Left lung (tissue), 10 donors: ENCODE results near the gene TF. TPM values are rescaled to one million over a fixed set of nuclear protein-coding genes. Genes with fewer than 3 reads are reported as not detected.

Source experiments
- ATAC-seq: fragments of 200-7000 bp; cut with Tn5 transposase; one replicate; pipeline ENCODE4 v1.9.1; 2020; ENCODE audit warnings: moderate library complexity
- DNase-seq, 4 donors: peaks; one replicate each; pipeline ENCODE4 v3.0.0-alpha.2; 2013 to 2020
- H3K27ac ChIP-seq, 2 donors: fragments of 200-600 bp; sonication (generic) in 1 of 2; one replicate each; pipeline versions ENCODE4 v1.5.0 to v1.8.0; 2020 to 2021
- H3K27me3 ChIP-seq, 2 donors: fragments of 200-600 bp; sonication (generic) in 1 of 2; one replicate each; pipeline versions ENCODE4 v1.5.0 to v1.8.0; 2020 to 2021
- H3K36me3 ChIP-seq, 2 donors: fragments of 200-600 bp; sonication (generic) in 1 of 2; one replicate each; pipeline versions ENCODE4 v1.5.0 to v1.8.0; 2020 to 2021
- H3K4me1 ChIP-seq, 2 donors: fragments of 200-600 bp; one replicate each; pipeline ENCODE4 v1.8.0; 2021
- H3K4me3 ChIP-seq, 2 donors: fragments of 200-600 bp; sonication (generic) in 1 of 2; one replicate each; pipeline versions ENCODE4 v1.5.0 to v1.8.0; 2020 to 2021; ENCODE audit warnings: mild to moderate bottlenecking in 1 of 2
- H3K9me3 ChIP-seq, 2 donors: fragments of 200-600 bp; sonication (generic) in 1 of 2; one replicate each; pipeline versions ENCODE4 v1.5.0 to v1.8.0; 2020 to 2021
- intact Hi-C, 2 donors: fragments of 100-400 bp; cut with DNase I; formaldehyde crosslinking; loops; one replicate each; pipeline versions ENCODE4 v1.11.2 to v1.14.2; 2022
- polyA plus RNA-seq, 6 donors: library from polyadenylated mRNA; unstranded; fragments of 120-200 nt; gene quantifications; one replicate each; pipeline ENCODE4 v1.2.1, GENCODE V29; 2013; ENCODE audit not compliant: insufficient read length in 6 of 6
- total RNA-seq, 2 donors: library from RNA; stranded (reverse); fragmentation: NEBNext Ultra II Directional; extraction: Animal tissue kit (Norgen Biotek cat#: 25700); gene quantifications; one replicate each; pipeline ENCODE4 v1.2.1, GENCODE V29; 2021
- TF ChIP-seq, protein P1 (sequence below), 2 donors: fragments of 200-600 bp; sonication (generic) in 1 of 2; IDR thresholded peaks; one replicate each; pipeline versions ENCODE4 v1.5.0 to v1.8.0; 2021; ENCODE audit warnings: antibody characterized with exemption in 2 of 2
- donor health status: DM: no; HTN: yes; CAD: no.
- donor health status: DM: no; HTN: no; CAD: no.

TF gene
- total and polyA plus RNA-seq, 8 donors, result 2.1 to 13.1 (median 5.2) TPM

DNA sequence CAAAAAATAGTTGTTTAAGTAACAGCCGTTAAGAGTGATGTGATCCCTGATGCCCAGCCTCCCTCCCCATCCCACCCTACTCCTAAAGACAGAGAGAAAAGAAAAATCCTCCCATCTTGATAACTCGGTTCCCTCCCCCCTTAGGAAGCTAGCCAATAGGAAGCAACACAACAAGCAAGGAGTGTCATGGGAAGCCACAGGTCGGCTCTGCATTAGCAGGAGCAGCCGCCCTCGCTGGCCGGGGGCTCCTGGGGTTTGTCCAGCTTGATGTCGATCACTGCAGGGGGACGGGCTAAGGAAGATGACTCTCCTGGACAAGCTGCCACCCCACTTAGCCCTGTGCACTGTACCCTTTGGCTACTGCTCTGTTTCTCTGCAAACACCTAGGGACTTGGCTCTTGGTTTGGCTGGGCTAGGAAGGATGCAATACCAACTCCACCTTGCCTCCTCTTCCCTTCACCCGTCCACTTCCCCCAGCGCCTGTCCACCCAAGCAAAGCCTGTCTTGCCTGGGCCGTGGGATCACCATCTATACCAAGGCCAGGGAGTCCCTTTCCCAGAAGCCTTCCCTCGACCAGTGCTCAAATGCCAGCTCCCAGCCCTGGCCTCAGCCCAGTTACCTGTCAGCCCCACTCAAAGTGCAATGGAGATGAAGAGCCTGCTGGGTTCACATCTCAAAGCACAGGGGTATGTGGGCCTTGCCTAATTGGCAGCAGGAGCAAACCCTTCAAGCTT is 82.5 kb downstream of the TF start:
- no peak overlapping the region for H3K4me3 ChIP-seq
- no peaks in the 10 kb centered on the region for H3K27me3 ChIP-seq
- no peaks in the 10 kb centered on the region for H3K4me1 ChIP-seq
- intact Hi-C loops, result no loop called here
- DNase-seq (no peak), ATAC-seq (no peak)
- H3K9me3 ChIP-seq, result no peaks in the 10 kb centered on the region
- no peak overlapping the region for H3K27ac ChIP-seq
- TF ChIP-seq, protein P1, sequence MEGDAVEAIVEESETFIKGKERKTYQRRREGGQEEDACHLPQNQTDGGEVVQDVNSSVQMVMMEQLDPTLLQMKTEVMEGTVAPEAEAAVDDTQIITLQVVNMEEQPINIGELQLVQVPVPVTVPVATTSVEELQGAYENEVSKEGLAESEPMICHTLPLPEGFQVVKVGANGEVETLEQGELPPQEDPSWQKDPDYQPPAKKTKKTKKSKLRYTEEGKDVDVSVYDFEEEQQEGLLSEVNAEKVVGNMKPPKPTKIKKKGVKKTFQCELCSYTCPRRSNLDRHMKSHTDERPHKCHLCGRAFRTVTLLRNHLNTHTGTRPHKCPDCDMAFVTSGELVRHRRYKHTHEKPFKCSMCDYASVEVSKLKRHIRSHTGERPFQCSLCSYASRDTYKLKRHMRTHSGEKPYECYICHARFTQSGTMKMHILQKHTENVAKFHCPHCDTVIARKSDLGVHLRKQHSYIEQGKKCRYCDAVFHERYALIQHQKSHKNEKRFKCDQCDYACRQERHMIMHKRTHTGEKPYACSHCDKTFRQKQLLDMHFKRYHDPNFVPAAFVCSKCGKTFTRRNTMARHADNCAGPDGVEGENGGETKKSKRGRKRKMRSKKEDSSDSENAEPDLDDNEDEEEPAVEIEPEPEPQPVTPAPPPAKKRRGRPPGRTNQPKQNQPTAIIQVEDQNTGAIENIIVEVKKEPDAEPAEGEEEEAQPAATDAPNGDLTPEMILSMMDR (IDR thresholded peaks at IDR 0.05), result no peak
- peaks cover 0 to 21% of the 10 kb centered on the region in 2 donors for H3K36me3 ChIP-seq

DNA sequence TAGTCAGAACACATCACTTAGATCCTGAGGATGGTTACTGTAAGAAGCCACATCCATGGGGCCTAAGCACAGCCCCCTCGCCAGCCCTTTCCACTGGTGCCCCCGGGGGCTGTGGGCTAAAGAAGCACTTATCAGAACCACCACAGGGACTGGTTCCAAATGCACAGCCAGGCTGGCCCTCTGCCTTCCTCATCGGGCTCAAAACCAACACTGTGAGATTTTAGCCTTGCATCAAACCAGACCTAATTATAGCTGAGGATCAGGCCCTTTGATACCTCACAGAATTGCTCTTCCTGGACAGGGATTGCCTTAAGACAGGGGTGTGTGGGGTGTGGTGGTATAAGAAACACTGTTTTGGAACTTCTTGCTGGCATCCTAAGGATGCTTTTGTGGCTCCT is 83.1 kb downstream of the TF start:
- TF ChIP-seq, protein P1 (IDR thresholded peaks at IDR 0.05), result no peak
- Histone ChIP-seq H3K4me3 (no peak overlapping the region), H3K27me3 (no peaks in the 10 kb centered on the region), H3K27ac (no peak overlapping the region), H3K4me1 (no peaks in the 10 kb centered on the region), H3K9me3 (no peaks in the 10 kb centered on the region), H3K36me3 (peaks cover 0 to 15% of the 10 kb centered on the region in 2 donors)
- no peak for DNase-seq
- no peak for ATAC-seq
- intact Hi-C loops, result no loop called here

DNA sequence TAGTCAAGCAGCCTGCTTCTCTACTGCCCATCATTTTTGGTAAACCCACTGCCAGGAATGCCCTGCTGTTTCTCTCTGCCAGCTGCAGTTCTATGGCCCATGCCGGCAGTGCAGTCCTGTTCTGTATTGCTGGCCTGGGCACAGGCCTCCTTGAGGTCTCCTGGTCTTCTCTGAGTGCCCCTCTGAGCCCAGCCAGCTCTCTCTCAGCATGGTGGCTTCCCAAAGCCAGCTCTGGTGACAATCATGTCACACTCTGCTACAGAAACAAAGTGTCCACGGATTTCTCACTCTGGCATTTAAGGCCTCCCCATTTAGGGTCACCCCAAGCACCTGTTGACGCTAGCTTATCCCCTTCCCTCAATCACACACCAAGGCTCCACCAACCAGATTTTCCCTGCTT is 83.9 kb downstream of the TF start:
- ATAC-seq, result no peak
- no peak for DNase-seq
- Histone ChIP-seq H3K27me3 (no peaks in the 10 kb centered on the region), H3K4me3 (no peak overlapping the region), H3K27ac (no peak overlapping the region), H3K4me1 (no peaks in the 10 kb centered on the region), H3K9me3 (no peaks in the 10 kb centered on the region), H3K36me3 (peaks cover 0 to 8% of the 10 kb centered on the region in 2 donors)
- intact Hi-C loops, result no loop called here
- TF ChIP-seq, protein P1 (IDR thresholded peaks at IDR 0.05), result no peak

DNA sequence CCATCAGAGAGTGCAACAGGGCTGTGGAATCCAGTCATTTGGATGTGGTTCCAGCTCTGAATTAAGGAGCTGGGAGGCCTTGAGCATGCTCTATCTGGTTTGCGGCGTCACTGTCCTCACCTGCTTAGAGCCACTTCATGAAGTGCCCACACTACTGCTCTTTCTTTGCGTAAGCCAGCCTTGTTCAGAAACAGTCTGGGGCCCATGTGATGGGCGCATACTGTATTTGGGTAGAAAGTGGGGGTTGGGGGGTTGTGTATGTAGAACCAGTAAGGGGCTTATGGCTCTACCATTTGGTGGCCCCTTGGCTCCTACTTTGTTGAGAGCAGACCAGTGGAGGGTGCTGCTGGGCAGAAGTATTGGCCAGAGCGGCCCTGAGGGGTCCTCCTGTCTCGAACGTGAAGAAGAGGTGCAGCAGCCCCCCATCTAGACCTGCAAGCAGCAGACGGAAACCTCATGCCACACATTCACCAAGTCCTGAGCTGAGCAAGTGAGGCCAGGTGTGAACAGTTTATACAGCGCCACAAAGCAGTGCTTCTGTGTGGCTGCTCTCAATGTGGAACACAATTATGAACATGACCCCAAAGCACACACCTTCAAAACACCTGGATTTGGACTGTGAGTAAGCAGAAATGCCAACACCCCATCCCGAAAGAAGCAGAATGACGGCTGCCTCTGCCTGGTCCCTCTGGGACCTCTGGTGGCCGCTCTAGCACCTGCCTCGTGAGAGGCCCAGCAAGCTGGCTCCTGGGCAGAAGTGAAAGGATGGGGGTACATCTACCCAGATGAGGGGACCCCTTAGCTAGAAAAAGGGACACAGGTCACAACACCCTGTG is 86.0 kb downstream of the TF start:
- Histone ChIP-seq H3K27me3 (no peaks in the 10 kb centered on the region), H3K4me3 (no peak overlapping the region), H3K36me3 (no peaks in the 10 kb centered on the region), H3K27ac (no peak overlapping the region), H3K9me3 (no peaks in the 10 kb centered on the region), H3K4me1 (no peaks in the 10 kb centered on the region)
- TF ChIP-seq, protein P1 (IDR thresholded peaks at IDR 0.05), result no peak
- no peak for DNase-seq
- no peak for ATAC-seq
- intact Hi-C loops, result no loop called here

DNA sequence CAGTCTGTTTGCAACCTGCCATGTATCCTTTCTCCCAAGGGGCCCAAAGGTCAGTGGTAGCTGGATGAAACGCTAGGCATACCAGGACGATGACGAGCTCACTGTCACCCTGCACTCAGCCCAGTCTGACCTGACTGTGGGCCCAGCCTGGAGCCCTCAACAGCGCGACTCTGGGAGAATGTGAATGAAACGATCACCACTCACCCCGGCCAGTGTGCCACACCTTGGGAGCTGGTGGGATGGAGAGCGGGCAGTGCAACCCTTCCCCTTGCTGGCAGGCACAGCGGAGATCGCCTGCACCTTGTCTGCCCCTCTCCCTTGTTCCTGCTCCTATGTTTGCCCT is 86.6 kb downstream of the TF start:
- TF ChIP-seq, protein P1 (IDR thresholded peaks at IDR 0.05), result no peak
- Histone ChIP-seq H3K4me1 (no peaks in the 10 kb centered on the region), H3K36me3 (no peaks in the 10 kb centered on the region), H3K9me3 (no peaks in the 10 kb centered on the region), H3K27ac (no peak overlapping the region), H3K27me3 (no peaks in the 10 kb centered on the region), H3K4me3 (no peak overlapping the region)
- no peak for ATAC-seq
- DNase-seq, result no peak
- intact Hi-C loops, result no loop called here
